ENCODE results near the gene CCDC60. TPM values are rescaled to one million over a fixed set of nuclear protein-coding genes. Genes with fewer than 3 reads are reported as not detected.

The CCDC60 gene
- total and polyA plus RNA-seq, 2 of the 13 experiments (the other 11 are each of a cell fraction or from before 2014, with no cell fraction given) = not detected

DNA sequence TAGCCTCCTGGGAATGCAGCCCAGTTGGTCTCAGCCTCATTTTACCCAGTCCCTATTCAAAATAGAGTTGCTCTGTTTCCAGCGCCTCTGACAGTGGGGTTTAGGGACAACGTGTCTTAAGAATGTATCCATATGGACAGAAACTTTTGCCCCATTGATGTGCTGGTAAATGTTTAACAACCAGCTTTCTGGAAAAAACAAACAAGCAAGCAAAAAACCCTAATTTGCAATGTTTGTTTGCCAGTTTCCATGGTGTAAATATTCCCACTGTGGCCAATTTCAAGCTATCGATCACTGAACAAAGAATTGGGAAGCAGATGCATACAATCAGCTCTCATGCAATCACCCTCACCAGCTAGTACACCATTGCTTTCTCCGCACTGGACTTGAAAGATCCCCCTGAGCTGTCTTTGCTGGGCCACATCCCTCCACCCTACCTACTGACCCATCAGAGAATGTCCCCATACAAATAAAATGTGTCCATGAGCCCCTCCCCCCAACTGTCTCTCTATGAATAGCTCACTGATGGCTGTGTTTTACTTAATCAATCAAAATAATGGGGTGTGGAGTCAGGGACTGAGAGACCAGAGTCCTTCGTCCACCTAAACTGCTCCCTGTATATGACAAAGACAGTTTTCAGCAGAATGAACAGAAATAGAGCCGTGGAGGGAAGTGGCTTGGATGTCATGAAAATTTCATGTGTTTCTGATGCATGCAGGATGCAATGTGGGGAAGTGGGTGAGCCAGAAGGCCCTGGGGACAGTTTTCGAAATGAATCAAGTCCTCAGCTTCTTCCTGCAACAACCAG is 40.8 kb downstream of the CCDC60 start:
- Histone ChIP-seq H3K27ac (ENCODE audit: extremely low read length, insufficient read depth, low read length) (no peak overlapping the region), H3K4me2 (ENCODE audit: low read depth, low read length) (no peak overlapping the region), H3K4me1 (ENCODE audit: insufficient read depth, low read length) (no peaks in the 10 kb centered on the region), H2AFZ (ENCODE audit: low read length) (no peak overlapping the region), H3K9ac (ENCODE audit: insufficient read depth, low read depth, low read length) (no peak overlapping the region), H3K9me3 (ENCODE audit: low read length) (no peaks in the 10 kb centered on the region), H4K20me1 (ENCODE audit: insufficient read depth, low read length) (no peaks in the 10 kb centered on the region), H3K4me3 (replicated peaks in 1 of 3; ENCODE audit: insufficient read depth in 1 of 3, low read depth in 2 of 3, low read length in 3 of 3) (no peak overlapping the region), H3K36me3 (replicated peaks in 1 of 2; ENCODE audit: control insufficient read depth in 1 of 2, insufficient read depth in 2 of 2, low read length in 2 of 2) (no peaks in the 10 kb centered on the region), H3K27me3 (ENCODE audit: control insufficient read depth in 1 of 2, insufficient read depth in 2 of 2, low read length in 2 of 2) (no peaks in the 10 kb centered on the region; a peak in 1 of 5 replicates), H3K79me2 (ENCODE audit: insufficient read depth, low read length) (no peaks in the 10 kb centered on the region)
- BruUV-seq (replicated peaks) = no TSS peak
- ChIA-PET CTCF (ENCODE audit: low intra/inter-chr PET ratio, low total read pairs) (no interaction called here), POLR2A (no interaction called here)
- WGBS (ENCODE audit: low lambda C conversion rate) = 11% methylated on average over 7 of the region's 7 CpGs
- DNase-seq (ENCODE audit: low spot score) (no peak), FAIRE-seq (no peak), ATAC-seq (no peak)
- in situ Hi-C loops (cut with HindIII; ENCODE audit: extremely low pct_ligation_motif_present, low pct_unique_long_range_greater_than_20kb) (no loop called here), intact Hi-C loops (cut with micrococcal nuclease; ENCODE audit: unreplicated experiment) (no loop called here)
- no peak for TF ChIP-seq ZNF274 (CRISPR knock-in tag; IDR thresholded peaks at IDR 0.05)
- no peak for TF ChIP-seq KDM2A (CRISPR knock-in tag; IDR thresholded peaks at IDR 0.05; ENCODE audit: borderline replicate concordance, low read depth)
- no peak for TF ChIP-seq ZSCAN9 (CRISPR knock-in tag; IDR thresholded peaks at IDR 0.05; ENCODE audit: borderline replicate concordance)
- no peak for TF ChIP-seq ATRX (CRISPR knock-in tag; IDR thresholded peaks at IDR 0.05; ENCODE audit: borderline replicate concordance)
- TF ChIP-seq, protein P1, sequence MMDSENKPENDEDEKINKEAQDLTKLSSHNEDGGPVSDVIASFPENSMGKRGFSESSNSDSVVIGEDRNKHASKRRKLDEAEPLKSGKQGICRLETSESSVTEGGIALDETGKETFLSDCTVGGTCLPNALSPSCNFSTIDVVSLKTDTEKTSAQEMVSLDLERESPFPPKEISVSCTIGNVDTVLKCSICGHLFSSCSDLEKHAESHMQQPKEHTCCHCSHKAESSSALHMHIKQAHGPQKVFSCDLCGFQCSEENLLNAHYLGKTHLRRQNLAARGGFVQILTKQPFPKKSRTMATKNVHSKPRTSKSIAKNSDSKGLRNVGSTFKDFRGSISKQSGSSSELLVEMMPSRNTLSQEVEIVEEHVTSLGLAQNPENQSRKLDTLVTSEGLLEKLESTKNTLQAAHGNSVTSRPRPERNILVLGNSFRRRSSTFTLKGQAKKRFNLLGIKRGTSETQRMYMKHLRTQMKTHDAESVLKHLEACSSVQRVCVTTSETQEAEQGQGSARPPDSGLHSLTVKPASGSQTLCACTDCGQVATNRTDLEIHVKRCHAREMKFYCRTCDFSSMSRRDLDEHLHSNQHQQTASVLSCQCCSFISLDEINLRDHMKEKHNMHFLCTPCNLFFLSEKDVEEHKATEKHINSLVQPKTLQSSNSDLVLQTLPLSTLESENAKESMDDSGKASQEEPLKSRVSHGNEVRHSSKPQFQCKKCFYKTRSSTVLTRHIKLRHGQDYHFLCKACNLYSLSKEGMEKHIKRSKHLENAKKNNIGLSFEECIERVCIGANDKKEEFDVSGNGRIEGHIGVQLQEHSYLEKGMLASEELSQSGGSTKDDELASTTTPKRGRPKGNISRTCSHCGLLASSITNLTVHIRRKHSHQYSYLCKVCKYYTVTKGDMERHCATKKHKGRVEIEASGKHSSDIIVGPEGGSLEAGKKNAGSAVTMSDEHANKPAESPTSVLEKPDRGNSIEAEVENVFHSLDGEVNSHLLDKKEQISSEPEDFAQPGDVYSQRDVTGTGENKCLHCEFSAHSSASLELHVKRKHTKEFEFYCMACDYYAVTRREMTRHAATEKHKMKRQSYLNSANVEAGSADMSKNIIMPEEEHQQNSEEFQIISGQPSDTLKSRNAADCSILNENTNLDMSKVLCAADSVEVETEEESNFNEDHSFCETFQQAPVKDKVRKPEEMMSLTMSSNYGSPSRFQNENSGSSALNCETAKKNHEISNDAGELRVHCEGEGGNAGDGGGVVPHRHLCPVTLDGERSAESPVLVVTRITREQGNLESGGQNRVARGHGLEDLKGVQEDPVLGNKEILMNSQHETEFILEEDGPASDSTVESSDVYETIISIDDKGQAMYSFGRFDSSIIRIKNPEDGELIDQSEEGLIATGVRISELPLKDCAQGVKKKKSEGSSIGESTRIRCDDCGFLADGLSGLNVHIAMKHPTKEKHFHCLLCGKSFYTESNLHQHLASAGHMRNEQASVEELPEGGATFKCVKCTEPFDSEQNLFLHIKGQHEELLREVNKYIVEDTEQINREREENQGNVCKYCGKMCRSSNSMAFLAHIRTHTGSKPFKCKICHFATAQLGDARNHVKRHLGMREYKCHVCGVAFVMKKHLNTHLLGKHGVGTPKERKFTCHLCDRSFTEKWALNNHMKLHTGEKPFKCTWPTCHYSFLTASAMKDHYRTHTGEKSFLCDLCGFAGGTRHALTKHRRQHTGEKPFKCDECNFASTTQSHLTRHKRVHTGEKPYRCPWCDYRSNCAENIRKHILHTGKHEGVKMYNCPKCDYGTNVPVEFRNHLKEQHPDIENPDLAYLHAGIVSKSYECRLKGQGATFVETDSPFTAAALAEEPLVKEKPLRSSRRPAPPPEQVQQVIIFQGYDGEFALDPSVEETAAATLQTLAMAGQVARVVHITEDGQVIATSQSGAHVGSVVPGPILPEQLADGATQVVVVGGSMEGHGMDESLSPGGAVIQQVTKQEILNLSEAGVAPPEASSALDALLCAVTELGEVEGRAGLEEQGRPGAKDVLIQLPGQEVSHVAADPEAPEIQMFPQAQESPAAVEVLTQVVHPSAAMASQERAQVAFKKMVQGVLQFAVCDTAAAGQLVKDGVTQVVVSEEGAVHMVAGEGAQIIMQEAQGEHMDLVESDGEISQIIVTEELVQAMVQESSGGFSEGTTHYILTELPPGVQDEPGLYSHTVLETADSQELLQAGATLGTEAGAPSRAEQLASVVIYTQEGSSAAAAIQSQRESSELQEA (CRISPR knock-in tag; IDR thresholded peaks at IDR 0.05; ENCODE audit: not compliant biosample characterization) = no peak
- no peak for TF ChIP-seq EED (CRISPR knock-in tag; IDR thresholded peaks at IDR 0.05)
- no peak for TF ChIP-seq ZNF781 (CRISPR knock-in tag; IDR thresholded peaks at IDR 0.05; ENCODE audit: borderline replicate concordance, not compliant biosample characterization)
- TF ChIP-seq SMYD3 (CRISPR knock-in tag; IDR thresholded peaks at IDR 0.05) = no peak
- TF ChIP-seq ZNF430 (CRISPR knock-in tag; IDR thresholded peaks at IDR 0.05) = no peak
- no peak for TF ChIP-seq ETV5 (CRISPR knock-in tag; IDR thresholded peaks at IDR 0.05; ENCODE audit: borderline replicate concordance)
- TF ChIP-seq EHMT2 (IDR thresholded peaks at IDR 0.05; ENCODE audit: borderline replicate concordance, low read depth, low read length) = no peak
- TF ChIP-seq, protein P2, sequence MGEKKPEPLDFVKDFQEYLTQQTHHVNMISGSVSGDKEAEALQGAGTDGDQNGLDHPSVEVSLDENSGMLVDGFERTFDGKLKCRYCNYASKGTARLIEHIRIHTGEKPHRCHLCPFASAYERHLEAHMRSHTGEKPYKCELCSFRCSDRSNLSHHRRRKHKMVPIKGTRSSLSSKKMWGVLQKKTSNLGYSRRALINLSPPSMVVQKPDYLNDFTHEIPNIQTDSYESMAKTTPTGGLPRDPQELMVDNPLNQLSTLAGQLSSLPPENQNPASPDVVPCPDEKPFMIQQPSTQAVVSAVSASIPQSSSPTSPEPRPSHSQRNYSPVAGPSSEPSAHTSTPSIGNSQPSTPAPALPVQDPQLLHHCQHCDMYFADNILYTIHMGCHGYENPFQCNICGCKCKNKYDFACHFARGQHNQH (CRISPR knock-in tag; IDR thresholded peaks at IDR 0.05) = no peak
- TF ChIP-seq ZMYM3 (CRISPR knock-in tag; IDR thresholded peaks at IDR 0.05) = no peak
